HCT116 (cell line): ENCODE results near the gene FBXL13.
"Not testable (repeated sequence)": the region's sequence is repeated elsewhere in the genome, so short reads cannot be mapped to it uniquely, and the experiment has no call there.

Experiments
- CEBPB ChIP-seq: IDR thresholded peaks from 2 replicates; pipeline ENCODE4 v1.6.1; 2012; ENCODE audit warnings: low read depth
- CTCF ChIP-seq, 3 experiments: fragments of 200-600 bp in 1 of 3; sonication (generic) in 1 of 3; IDR thresholded peaks in 2 of 3; conservative IDR thresholded peaks in 1 of 3; 2 replicates each; pipeline ENCODE4 v1.5.1; 2012 to 2017; ENCODE audit warnings: low read depth in 2 of 3, low read length in 2 of 3, antibody characterized with exemption in 1 of 3, borderline replicate concordance in 1 of 3, control low read depth in 1 of 3, mild to moderate bottlenecking in 1 of 3, mixed read lengths in 1 of 3, mixed run types in 1 of 3, moderate library complexity in 1 of 3; ENCODE audit not compliant: insufficient read depth in 1 of 3
- POLR2A ChIP-seq: IDR thresholded peaks from 2 replicates; pipeline ENCODE4 v1.7.0; 2011; ENCODE audit warnings: borderline replicate concordance; ENCODE audit not compliant: insufficient read depth, insufficient read length; ENCODE audit errors: extremely low read depth
- TCF7L2 ChIP-seq: IDR thresholded peaks from 2 replicates; pipeline ENCODE4 v1.7.0; 2011; ENCODE audit warnings: borderline replicate concordance, inconsistent platforms; ENCODE audit not compliant: insufficient read depth, insufficient read length; ENCODE audit errors: extremely low read depth

DNA sequence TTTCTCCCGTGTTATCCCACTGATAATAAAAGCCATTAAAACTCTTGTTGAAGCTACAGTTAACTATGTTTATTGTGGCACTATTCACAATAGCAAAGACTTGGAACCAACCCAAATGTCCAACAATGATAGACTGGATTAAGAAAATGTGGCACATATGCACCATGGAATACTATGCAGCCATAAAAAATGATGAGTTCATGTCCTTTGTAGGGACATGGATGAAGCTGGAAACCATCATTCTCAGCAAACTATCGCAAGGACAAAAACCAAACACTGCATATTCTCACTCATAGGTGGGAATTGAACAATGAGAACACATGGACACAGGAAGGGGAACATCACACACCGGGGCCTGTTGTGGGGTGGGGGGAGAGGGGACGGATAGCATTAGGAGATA, 97.0 kb downstream of the FBXL13 start:
- not testable (repeated sequence) for TF ChIP-seq POLR2A; CTCF (IDR thresholded peaks at IDR 0.05 in 2 of 3, conservative IDR thresholded peaks at IDR 0.05 in 1 of 3; ENCODE audit: borderline replicate concordance in 1 of 3, insufficient read depth in 1 of 3, low read depth in 2 of 3, low read length in 2 of 3); TCF7L2; CEBPB
